Astrocyte (in vitro differentiated cells and primary cell): Measurements from ENCODE around the gene HMGN3.

Experiments used
- EZH2 ChIP-seq: IDR thresholded peaks from 2 replicates; pipeline ENCODE4 v1.6.1; 2012; ENCODE audit warnings: mild to moderate bottlenecking, low read length, inconsistent platforms; ENCODE audit not compliant: insufficient read depth
- TF ChIP-seq, protein P1 (sequence below): IDR thresholded peaks from 2 replicates; pipeline ENCODE4 v1.5.1; 2011; ENCODE audit warnings: low read depth, mild to moderate bottlenecking, inconsistent platforms, low read length, moderate library complexity; ENCODE audit not compliant: insufficient read depth

DNA sequence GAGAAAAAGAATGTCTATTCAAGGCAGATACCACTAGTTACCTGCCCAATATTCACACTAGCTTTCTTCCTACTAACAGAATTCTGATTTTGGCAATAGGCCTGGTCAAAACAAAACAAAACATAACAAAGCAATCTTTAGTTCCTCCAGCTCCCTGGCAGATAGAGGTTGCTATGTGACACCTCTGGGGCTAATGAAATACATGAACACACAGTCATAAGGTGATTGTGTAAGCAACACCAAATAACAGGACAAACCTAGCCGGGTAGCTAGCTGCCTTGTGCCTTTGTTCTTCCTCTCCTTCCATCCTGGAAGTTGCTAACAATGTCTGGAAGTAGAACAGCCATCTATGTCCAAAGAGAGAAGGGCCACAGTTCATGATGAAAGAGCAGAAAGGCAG lies 6.0 kb upstream of the HMGN3 start:
- TF ChIP-seq, protein P1, sequence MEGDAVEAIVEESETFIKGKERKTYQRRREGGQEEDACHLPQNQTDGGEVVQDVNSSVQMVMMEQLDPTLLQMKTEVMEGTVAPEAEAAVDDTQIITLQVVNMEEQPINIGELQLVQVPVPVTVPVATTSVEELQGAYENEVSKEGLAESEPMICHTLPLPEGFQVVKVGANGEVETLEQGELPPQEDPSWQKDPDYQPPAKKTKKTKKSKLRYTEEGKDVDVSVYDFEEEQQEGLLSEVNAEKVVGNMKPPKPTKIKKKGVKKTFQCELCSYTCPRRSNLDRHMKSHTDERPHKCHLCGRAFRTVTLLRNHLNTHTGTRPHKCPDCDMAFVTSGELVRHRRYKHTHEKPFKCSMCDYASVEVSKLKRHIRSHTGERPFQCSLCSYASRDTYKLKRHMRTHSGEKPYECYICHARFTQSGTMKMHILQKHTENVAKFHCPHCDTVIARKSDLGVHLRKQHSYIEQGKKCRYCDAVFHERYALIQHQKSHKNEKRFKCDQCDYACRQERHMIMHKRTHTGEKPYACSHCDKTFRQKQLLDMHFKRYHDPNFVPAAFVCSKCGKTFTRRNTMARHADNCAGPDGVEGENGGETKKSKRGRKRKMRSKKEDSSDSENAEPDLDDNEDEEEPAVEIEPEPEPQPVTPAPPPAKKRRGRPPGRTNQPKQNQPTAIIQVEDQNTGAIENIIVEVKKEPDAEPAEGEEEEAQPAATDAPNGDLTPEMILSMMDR = no peak
- TF ChIP-seq EZH2 = no peak
